K562 (cell line): Measurements from ENCODE around the gene PAQR4. TPM values are rescaled to one million over a fixed set of nuclear protein-coding genes. Genes with fewer than 3 reads are reported as not detected.

ENCODE experiments used
- ARID1B ChIP-seq: fragments of 450-650 bp; IDR thresholded peaks from 2 replicates; pipeline ENCODE4 v1.6.1; 2016; ENCODE audit warnings: antibody characterized with exemption, mild to moderate bottlenecking, inconsistent platforms
- ARNT ChIP-seq, 2 experiments: fragments of 450-650 bp; IDR thresholded peaks; 2 replicates each; pipeline ENCODE4 v1.6.1; 2016; ENCODE audit warnings: mild to moderate bottlenecking in 1 of 2
- ATF1 ChIP-seq, 2 experiments: fragments of 450-650 bp in 1 of 2; IDR thresholded peaks; 2 replicates each; pipeline ENCODE4 v1.6.1; 2016; ENCODE audit warnings: missing compliant biosample characterization in 1 of 2, missing genetic modification characterization in 1 of 2
- CEBPB ChIP-seq: fragments of 450-650 bp; IDR thresholded peaks from 2 replicates; pipeline ENCODE4 v1.6.1; 2016; ENCODE audit warnings: missing genetic modification characterization, missing compliant biosample characterization
- ETV5 ChIP-seq: sonication (generic); formaldehyde crosslinking; IDR thresholded peaks from 2 replicates; pipeline ENCODE4 v1.4.0; 2020; ENCODE audit warnings: low read depth, mild to moderate bottlenecking, missing genetic modification reagents
- MXD1 ChIP-seq: fragments of 250-450 bp; sonication (Bioruptor Pico); IDR thresholded peaks from 2 replicates; pipeline ENCODE4 v1.8.0; 2021; ENCODE audit warnings: borderline replicate concordance, mild to moderate bottlenecking, moderate library complexity; ENCODE audit not compliant: poor library complexity, severe bottlenecking
- NKRF ChIP-seq: fragments of 450-650 bp; IDR thresholded peaks from 2 replicates; pipeline ENCODE4 v1.6.1; 2016; ENCODE audit warnings: borderline replicate concordance
- SREBF1 ChIP-seq: fragments of 150-350 bp; IDR thresholded peaks from 2 replicates; pipeline ENCODE4 v1.6.1; 2014; ENCODE audit warnings: antibody characterized with exemption, low read depth, low read length, borderline replicate concordance
- ZBTB40 ChIP-seq, 2 experiments: fragments of 450-650 bp in 1 of 2; sonication (generic) in 1 of 2; formaldehyde crosslinking in 1 of 2; IDR thresholded peaks; 2 replicates each; pipeline versions ENCODE4 v1.7.1 to v1.9.0; 2016 to 2022; ENCODE audit warnings: inconsistent platforms in 1 of 2, mild to moderate bottlenecking in 1 of 2, missing genetic modification reagents in 1 of 2
- ZNF12 ChIP-seq: sonication (generic); formaldehyde crosslinking; IDR thresholded peaks from 2 replicates; pipeline ENCODE4 v1.4.0; 2020; ENCODE audit warnings: mild to moderate bottlenecking, missing genetic modification reagents
- ZNF561 ChIP-seq: fragments of 450-650 bp; formaldehyde crosslinking; conservative IDR thresholded peaks from 2 replicates; pipeline ENCODE4 v1.4.0; 2020; ENCODE audit warnings: mild to moderate bottlenecking, moderate library complexity
- polyA plus RNA-seq, 8 experiments: library from polyadenylated mRNA; depleted of rRNA in 4 of 8; stranded (reverse) in 5 of 8; unstranded in 3 of 8; fragments of >200 nt; fragmentation: Nextera tagmentation in 2 of 8; fragmentation: Illumina TruSeq in 1 of 8; extraction: Ambion mirVana in 2 of 8; extraction: Trizol in 1 of 8; gene quantifications; 2 replicates each; pipeline versions ENCODE4 v1.2.1 to v1.2.3, GENCODE V29; 2011 to 2014; ENCODE audit warnings: inconsistent platforms in 1 of 8, missing spikeins in 1 of 8
- total RNA-seq, 7 experiments: library from RNA; depleted of rRNA in 6 of 7; stranded (reverse); fragments of >200 nt in 6 of 7; fragmentation: Illumina TruSeq in 2 of 7; extraction: Trizol in 2 of 7; gene quantifications; 2 replicates each; pipeline versions ENCODE4 v1.2.1 to v1.2.3, GENCODE V29; 2011 to 2021; ENCODE audit warnings: low replicate concordance in 1 of 7

The PAQR4 gene
- total and polyA plus RNA-seq, 9 of the 15 experiments (the other 6 are each of a cell fraction or from before 2014, with no cell fraction given), result 0.62 to 40.4 (median 19.5) TPM

- TF ChIP-seq ZBTB40 (IDR thresholded peaks at IDR 0.05) (no peak), ZBTB40 (CRISPR knock-in tag; IDR thresholded peaks at IDR 0.05) (no peak), ARNT (IDR thresholded peaks at IDR 0.05) (no peak), ZNF561 (no peak), ZNF12 (CRISPR knock-in tag) (no peak), CEBPB (tag) (no peak), ATF1 (CRISPR knock-in tag; IDR thresholded peaks at IDR 0.05) (no peak), ATF1 (tag; IDR thresholded peaks at IDR 0.05) (no peak), MXD1 (CRISPR knock-in tag) (no peak), ETV5 (peak; percentile 8; the same call in 1 of the 2 replicates), SREBF1 (no peak), NKRF (no peak), ARID1B (no peak; the same call in none of the 2 replicates)
These were observed 12.7 kb downstream of the PAQR4 start (continued) for GRCh38 chr16:2981899-2982250.
